ENCODE results near the gene SLC8A1. TPM values are rescaled to one million over a fixed set of nuclear protein-coding genes. Genes with fewer than 3 reads are reported as not detected.

SLC8A1 gene
- total RNA-seq, 4 donors from 2014 or later = 8.1 to 22.9 (median 9.3) TPM

DNA sequence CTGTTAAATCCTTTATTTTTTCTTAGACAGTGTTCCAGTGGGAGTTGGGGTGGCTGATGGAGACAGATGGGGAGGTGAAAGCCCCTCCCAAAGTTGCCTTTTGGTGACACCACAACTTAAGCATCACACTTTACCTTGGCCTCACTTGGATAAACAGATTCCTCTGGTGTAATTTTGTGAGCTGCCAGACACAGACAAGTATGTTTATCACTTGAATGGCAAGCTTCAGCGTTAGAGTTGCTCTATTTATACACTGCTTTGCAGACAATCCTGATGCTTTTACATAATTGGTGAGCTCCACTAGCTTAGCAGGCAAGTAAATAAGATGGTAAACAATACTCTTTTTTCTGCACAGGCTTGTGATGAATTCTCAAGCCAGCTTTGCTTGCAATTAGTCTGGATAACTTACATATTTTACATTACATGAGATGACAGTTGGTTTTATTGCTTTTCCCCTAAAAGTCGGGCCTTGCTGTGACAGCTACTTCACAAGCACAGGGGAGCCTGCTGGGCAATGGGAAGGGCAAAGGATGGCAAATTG lies 226.2 kb downstream of the SLC8A1 start:
- H3K36me3 ChIP-seq = no peaks in the 10 kb centered on the region
- H3K4me3 ChIP-seq = no peak overlapping the region
- whole genome bisulfite sequencing, 2 donors = 15 to 21% methylated on average over 2 of the region's 2 CpGs
- H3K27me3 ChIP-seq = no peaks in the 10 kb centered on the region
- TF ChIP-seq, protein P1, sequence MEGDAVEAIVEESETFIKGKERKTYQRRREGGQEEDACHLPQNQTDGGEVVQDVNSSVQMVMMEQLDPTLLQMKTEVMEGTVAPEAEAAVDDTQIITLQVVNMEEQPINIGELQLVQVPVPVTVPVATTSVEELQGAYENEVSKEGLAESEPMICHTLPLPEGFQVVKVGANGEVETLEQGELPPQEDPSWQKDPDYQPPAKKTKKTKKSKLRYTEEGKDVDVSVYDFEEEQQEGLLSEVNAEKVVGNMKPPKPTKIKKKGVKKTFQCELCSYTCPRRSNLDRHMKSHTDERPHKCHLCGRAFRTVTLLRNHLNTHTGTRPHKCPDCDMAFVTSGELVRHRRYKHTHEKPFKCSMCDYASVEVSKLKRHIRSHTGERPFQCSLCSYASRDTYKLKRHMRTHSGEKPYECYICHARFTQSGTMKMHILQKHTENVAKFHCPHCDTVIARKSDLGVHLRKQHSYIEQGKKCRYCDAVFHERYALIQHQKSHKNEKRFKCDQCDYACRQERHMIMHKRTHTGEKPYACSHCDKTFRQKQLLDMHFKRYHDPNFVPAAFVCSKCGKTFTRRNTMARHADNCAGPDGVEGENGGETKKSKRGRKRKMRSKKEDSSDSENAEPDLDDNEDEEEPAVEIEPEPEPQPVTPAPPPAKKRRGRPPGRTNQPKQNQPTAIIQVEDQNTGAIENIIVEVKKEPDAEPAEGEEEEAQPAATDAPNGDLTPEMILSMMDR (IDR thresholded peaks at IDR 0.05) = no peak
- TF ChIP-seq POLR2A (IDR thresholded peaks at IDR 0.05) = no peak
- no peak for TF ChIP-seq EP300 (IDR thresholded peaks at IDR 0.05)
- peaks cover 0 to 3% (median 0%) of the 10 kb centered on the region in 4 donors for H3K4me1 ChIP-seq
- H3K9me3 ChIP-seq = peaks cover 0 to 4% (median 0%) of the 10 kb centered on the region in 4 donors
- no peak overlapping the region for H3K27ac ChIP-seq
- no peak for DNase-seq (ENCODE audit: low spot score in 2 of 2)

DNA sequence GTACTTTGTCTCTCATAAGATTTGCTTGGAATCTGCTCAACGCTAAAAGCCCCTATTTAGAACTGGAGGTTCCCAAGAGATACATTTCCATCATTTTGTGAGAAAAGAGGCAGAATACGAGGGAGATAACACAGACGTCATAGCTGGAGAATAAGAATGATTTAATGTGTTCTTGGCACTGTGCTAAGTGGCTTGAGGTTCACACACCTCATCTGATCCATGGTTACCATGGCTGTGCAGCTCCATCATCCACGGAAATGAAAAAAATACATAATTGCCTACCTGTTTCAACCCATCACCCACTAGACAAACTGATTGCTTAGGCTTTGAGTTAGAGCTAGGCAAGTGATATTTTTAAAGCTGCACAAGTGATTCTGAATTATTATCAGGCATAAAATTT lies 227.6 kb downstream of the SLC8A1 start:
- TF ChIP-seq POLR2A (IDR thresholded peaks at IDR 0.05) = no peak
- no peak for TF ChIP-seq EP300 (IDR thresholded peaks at IDR 0.05)
- TF ChIP-seq, protein P1 (IDR thresholded peaks at IDR 0.05) = no peak
- H3K27me3 ChIP-seq = no peaks in the 10 kb centered on the region
- 78 to 81% methylated on average over 4 of the region's 4 CpGs for WGBS, 2 donors
- H3K27ac ChIP-seq = no peak overlapping the region
- no peaks in the 10 kb centered on the region for H3K36me3 ChIP-seq
- DNase-seq (ENCODE audit: low spot score in 2 of 2) = no peak
- no peak overlapping the region for H3K4me3 ChIP-seq
- no peaks in the 10 kb centered on the region for H3K4me1 ChIP-seq
- H3K9me3 ChIP-seq = peaks cover 0 to 4% (median 0%) of the 10 kb centered on the region in 4 donors

DNA sequence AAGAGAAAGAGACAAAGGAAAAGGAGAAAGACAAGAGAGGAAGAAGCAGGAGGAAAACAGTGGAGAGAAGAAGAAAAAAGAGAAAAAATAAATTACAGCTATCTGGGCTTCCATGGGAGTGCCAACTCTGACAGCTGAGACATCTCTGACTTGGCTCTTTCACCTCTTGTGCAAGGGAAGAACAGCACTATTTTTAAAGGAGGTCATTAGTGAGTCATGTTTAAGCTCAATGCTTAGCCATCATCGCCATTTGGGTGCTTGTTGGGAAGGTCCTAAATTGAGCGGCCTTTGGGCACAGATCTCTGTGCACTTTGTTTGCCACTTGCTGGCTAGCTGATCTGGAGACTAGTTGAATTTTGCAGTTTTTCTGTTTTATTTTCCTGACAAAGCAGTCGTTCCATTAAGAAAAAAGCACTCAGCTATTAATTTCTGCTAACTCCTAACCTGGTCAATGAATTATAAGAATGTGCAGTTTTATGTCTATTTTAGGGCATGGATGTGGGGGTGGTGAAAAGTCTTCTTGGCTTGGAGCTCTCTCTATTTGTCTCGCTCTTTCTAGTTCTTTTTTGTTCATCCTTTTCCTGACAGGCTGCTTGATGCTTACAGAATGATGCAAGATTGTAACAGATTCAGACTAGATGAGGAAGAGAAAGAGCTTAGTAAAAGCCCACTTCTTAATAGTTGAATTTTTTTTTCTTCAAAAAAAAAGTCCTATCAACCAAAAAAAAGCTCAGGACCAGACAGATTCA lies 231.5 kb downstream of the SLC8A1 start:
- Histone ChIP-seq H3K4me3 (no peak overlapping the region), H3K4me1 (no peaks in the 10 kb centered on the region), H3K36me3 (no peaks in the 10 kb centered on the region), H3K9me3 (peaks cover 0 to 12% (median 0%) of the 10 kb centered on the region in 4 donors), H3K27ac (no peak overlapping the region), H3K27me3 (no peaks in the 10 kb centered on the region)
- no peak for DNase-seq (ENCODE audit: low spot score in 2 of 2)
- 74 to 76% methylated on average over 4 of the region's 4 CpGs for WGBS, 2 donors
- TF ChIP-seq EP300 (IDR thresholded peaks at IDR 0.05) = no peak
- TF ChIP-seq, protein P1 (IDR thresholded peaks at IDR 0.05) = no peak

DNA sequence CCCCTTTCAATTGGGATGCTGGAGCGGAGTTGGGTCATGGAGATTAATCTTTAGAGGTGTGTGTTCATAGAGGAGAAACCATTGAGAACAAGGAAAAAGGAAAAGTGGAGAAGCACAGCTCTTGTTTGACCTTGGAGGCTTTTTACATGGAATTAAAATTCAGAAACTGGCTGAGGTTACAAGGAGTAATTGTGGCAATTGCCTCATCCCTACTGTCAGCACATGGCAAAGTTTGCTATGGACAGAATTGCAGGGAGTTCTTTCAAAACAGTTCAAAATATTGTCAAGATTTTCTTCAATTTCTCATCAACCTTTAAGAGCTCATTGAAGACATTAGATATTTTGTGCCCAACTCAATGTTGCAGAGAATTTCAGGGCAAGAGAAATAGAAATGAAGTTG lies 232.7 kb downstream of the SLC8A1 start:
- Histone ChIP-seq H3K27me3 (no peaks in the 10 kb centered on the region), H3K4me1 (no peaks in the 10 kb centered on the region), H3K4me3 (no peak overlapping the region), H3K36me3 (no peaks in the 10 kb centered on the region), H3K9me3 (peaks cover 0 to 12% (median 0%) of the 10 kb centered on the region in 4 donors), H3K27ac (no peak overlapping the region)
- no peak for DNase-seq (ENCODE audit: low spot score in 2 of 2)
- 90 to 95% methylated on average over 1 of the region's 1 CpG for WGBS, 2 donors
- no peak for TF ChIP-seq POLR2A (IDR thresholded peaks at IDR 0.05)

DNA sequence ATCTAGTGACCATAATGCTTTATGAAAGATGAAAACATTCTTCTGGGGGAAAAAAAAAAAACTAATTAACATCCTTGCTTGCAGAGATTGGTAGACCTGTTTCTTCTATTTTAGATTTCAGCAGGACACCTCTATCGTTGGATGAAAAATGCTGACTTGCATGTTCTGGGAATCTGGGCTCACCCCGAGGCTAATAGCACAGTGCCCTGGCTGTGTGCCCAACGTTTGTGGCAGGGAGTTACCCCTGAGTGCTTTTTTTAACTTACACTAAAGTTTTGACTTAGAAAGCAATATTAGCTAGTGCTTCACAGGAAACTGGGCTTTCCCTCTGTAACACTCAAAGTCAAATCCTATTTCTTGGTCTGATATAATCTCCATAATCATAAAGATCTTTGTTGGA lies 233.2 kb downstream of the SLC8A1 start:
- Histone ChIP-seq H3K9me3 (peaks cover 0 to 12% (median 0%) of the 10 kb centered on the region in 4 donors), H3K4me3 (no peak overlapping the region), H3K4me1 (peaks cover 0 to 2% (median 0%) of the 10 kb centered on the region in 4 donors), H3K27ac (no peak overlapping the region), H3K27me3 (no peaks in the 10 kb centered on the region), H3K36me3 (no peaks in the 10 kb centered on the region)
- 13 to 15% methylated on average over 3 of the region's 3 CpGs for WGBS, 2 donors
- TF ChIP-seq EP300 (IDR thresholded peaks at IDR 0.05) (no peak), POLR2A (IDR thresholded peaks at IDR 0.05) (no peak)
- TF ChIP-seq, protein P1 (IDR thresholded peaks at IDR 0.05) = no peak
- DNase-seq (ENCODE audit: low spot score in 2 of 2) = peak in 1 of 2 donors; percentile 35

Measured in tibial nerve (tissue), 4 donors.